GM18498 (cell line): ENCODE data around the gene DYRK1A.
"Not testable (repeated sequence)": the region's sequence is repeated elsewhere in the genome, so short reads cannot be mapped to it uniquely, and the experiment has no call there.

Experiments used
- ATAC-seq: cut with Tn5 transposase; IDR thresholded peaks from one replicate; pipeline ENCODE4 v1.9.1; 2021; ENCODE audit warnings: mild to moderate bottlenecking, moderate library complexity; ENCODE audit not compliant: unreplicated experiment

The DYRK1A gene

DNA sequence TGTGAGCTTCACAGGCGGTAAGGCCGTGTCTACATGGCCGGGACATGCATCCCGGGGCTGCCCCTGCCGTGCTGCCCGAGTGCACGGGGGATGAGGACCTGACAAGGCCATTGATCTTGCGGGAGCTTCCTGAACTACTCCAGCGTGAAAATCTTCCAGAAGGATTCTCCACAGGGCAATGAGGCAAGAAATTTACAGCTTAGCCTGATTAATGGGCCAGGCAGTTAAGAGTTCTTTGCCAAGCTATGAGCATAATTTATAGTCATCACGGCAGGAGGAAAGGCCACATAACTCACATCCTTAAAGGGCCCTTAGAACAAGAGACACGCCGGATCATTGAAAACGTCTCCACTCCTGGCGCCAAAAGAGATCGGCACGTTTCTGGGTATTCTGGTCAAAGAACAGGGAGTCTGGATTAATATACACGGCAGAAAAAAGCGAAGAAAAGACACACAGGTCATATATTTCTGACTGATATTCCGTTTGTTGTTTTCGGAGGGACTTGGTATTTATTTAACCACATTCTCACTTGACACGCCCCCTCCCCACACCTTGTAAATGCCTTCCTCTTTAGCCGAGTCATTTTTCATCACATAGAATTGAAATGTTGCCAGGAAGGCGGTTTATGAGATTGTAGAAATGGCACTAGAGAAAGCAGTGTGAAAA lies 180.5 kb downstream of the DYRK1A start:
- ATAC-seq = no peak

DNA sequence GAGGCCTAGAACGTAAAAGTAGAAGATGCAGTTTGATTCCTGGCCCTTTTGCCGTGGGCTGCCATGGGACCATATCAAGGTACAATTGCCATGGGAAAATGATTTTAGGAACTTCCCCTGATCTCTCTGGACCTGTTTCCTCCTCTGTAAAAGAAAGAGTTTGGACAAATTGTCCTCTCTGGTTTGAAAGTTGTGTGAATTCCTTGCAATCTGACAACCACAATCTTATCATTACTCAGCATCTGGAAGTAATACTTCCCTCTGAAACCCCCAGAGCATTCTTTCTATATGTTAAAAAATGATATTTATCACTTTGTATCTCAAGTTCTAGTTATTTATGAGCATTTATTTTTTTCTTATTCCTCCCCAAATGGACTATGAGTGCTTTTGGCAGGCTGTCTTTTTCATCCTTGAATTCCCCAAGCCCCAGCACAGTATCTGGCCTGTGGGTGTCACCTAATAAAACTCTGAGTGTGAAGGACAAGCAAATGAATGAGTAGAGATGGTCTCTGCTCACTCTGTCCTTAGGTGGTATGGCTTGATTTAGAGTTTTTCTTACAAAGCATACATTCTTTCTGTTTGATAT lies 181.1 kb downstream of the DYRK1A start:
- ATAC-seq = no peak

DNA sequence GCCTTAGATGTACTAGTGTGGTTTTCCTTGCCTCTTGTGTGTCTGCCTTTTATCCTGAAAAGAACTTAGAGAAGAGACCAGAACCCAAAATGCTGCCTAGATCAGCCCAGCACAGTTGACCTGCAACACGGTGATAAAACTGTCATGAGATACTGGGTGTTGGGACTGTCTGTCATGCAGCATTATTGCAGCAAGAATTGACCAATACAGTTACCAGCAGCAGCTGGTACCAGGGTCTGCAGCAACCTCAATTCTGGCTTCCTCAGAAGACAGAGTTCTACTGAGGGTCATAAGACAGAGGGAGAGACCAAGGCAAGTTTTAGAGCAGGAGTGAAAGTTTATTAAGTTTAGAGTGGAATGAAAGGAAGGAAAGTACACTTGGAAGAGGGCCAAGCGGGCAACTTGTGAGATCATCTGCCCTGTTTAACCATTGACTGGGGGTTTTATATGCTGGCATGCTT lies 182.0 kb downstream of the DYRK1A start:
- no peak for ATAC-seq

DNA sequence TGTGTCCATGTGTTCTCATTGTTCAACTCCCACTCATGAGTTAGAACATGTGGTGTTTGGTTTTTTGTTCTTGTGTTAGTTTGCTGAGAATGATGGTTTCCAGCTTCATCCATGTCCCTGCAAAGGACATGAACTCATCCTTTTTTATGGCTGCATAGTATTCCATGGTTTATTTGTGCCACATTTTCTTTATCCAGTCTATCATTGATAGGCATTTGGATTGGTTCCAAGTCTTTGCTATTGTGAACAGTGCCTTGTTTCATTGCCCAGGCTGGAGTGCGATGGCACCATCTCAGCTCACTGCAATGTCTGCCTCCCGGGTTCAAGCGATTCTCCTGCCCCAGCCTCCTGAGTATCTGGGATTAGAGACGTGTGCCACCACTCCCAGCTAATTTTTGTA lies 183.2 kb downstream of the DYRK1A start:
- not testable (repeated sequence) for ATAC-seq

DNA sequence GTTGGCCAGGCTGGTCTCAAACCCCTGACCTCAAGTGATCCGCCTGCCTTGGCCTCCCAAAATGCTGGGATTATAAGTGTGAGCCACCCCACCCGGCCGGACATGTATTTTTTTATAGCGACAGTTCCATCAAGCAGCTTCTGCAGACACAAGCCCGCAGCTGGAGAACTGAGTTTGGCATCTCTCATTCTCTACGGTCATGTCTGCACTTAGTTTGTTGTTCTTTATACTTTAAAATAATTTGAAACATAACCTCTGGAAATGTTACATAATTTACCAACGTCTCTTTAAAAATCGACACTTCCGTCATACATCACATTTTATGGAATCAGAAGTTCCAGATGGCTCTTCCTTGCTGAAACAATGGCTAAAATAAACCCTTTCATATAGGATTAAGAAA lies 183.6 kb downstream of the DYRK1A start:
- no peak for ATAC-seq

DNA sequence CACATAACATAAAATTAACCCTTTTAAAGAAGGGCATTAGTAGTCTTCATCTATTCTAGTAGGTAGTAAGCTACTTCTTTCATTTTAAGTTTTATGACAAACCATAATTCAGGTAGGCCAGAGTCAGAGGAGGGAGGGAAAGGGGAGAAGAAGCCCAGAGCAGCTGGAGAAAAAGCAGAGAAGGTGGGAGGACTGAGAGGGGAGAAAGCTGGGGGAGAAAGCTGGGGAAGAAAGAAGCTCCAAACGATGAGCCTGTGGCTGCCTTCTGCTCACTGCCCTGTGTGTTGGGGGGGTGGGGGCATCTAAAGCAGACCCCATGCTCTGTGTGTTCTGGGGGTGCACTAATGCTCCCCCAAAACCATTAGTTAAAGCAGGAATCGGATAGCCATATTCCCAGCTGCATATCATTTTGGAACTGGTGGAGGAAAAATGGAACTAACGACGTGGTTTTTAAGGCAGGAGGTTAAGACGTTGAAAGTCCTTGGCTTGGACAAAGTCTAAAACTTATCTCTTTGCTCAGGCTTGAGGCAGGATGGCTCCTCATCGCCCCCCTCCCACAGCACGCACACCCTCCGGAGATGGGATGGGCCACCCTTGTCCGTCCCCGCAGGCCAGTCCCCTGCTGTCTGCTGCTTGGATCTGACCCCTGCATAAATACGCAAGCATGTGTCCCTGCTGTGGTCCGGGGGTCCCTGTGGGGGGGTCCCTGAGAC lies 184.2 kb downstream of the DYRK1A start:
- ATAC-seq = no peak

DNA sequence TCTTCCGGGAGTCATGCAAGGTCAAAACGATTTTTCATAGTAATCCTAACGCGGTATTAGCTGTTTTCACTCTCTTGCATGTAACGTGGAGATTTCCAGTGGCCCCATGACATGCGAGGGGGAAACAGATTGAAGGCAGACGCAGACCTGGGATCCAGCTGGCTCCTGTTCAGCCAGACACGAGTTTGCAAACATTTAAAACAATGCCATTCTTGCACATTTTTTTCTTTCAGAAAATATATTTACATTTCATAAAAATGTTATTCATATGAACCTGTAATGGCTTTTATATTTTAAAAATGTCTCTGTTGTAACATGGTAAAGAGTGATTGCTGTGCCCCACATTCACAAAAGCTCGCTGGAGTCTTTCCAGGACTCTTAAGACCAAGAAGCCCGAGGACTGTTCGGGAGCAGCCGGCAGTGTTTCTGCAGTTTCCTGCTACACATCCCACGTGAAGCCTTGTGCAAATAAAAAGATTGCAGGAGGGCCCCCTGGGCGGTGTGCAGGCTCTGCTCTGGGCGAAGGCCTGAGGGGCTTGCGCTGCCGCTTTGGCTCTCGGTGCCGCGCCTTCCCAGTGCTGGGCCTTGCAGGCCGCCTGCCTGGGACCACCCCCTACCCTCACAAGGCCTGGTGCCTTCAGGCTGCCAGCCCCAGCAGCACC lies 184.9 kb downstream of the DYRK1A start:
- no peak for ATAC-seq

DNA sequence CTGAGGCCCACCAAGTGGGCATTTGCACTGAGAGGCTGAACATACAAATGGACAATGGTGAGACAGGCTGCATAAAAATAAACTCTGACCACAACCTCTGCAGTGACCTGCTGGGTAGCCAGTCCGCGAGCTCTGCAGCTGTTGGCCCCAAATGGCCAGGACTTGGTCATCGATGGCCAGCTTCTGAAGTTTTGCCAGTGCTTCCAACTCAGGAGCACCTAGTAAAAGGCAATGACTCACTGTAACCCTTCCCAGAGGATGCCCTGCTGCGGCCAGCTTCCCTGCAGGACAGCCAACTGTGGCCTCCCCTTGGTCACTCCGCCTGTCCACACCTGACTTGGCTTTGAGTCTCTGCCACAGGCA lies 185.4 kb downstream of the DYRK1A start:
- ATAC-seq = no peak

DNA sequence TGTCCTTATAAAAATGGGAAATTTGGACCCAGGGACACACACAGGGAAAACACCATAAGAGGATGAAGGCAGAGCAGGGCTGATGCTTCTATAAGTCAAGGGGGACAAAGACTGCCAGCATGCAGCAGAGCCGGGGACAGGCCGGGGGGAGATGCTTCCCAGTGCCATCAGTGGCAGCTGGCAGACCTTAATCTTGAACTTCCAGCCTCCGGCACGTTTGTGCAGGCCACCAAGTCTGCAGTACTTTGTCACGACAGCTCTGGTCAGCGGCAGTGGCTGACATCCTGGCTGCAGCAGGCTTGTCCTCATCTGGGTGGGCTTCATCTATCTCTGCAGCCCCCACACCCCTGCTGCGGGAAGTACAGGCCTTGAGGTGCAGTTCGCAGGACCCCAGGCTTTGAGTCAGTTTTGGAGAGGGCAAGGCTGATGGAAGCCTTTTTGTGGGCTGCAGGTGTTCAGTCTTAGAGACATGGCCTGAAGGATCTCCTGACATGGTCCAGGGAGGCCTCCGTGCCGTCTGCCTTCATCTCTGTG lies 186.0 kb downstream of the DYRK1A start:
- no peak for ATAC-seq

DNA sequence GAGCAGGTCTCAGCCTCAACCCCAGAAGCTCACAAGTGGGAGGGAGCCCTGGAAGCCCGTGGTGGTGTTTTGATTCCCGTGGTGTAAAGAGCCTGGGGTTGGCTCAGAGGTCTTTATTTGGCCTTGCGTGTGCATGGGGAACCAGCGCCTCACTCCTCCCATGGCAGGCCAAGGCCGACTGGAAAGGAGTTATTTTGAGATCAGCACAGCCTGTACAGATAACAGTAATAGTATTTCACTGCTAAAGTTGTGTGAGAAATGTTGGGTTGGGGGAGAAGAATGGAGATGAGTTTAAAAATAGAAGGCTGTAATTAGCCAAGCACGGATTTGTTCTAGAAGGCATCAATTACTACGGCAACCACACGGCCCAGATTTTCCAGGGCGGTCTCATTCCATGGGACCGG lies 186.5 kb downstream of the DYRK1A start:
- no peak for ATAC-seq

DNA sequence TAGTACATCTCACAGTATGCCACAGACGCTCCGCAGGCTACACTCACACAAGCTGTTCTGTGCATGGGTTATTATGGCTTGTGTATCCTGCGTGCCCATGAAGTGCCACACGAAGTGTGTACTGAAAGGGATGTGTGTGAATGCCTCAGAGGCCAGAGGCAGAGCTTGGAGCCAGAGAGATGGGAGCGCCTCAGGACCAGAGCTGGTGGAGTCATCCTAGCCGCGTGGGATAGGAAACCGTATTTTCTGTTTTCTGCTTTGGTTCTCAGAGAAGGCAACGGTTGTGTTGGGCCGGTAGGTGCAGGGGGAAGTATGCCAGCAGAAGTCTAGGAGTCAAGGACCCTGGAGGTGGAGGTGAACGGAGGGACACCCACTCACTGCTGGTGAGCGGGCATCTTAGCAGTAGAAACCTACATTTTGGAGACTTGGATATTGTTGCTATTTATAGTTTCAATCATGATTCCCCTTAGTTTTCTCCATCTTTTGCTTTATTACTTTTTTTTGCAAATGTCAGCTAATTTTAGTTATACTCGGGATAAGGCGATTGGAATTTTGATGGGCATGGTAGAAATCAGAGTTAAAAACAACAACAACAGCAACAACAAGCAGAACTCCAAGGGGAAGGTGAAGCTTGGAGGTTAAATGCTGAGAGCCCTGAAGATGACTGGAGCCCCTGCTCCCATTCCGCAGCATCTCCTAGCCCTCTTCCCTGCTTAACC lies 188.2 kb downstream of the DYRK1A start:
- ATAC-seq = no peak

DNA sequence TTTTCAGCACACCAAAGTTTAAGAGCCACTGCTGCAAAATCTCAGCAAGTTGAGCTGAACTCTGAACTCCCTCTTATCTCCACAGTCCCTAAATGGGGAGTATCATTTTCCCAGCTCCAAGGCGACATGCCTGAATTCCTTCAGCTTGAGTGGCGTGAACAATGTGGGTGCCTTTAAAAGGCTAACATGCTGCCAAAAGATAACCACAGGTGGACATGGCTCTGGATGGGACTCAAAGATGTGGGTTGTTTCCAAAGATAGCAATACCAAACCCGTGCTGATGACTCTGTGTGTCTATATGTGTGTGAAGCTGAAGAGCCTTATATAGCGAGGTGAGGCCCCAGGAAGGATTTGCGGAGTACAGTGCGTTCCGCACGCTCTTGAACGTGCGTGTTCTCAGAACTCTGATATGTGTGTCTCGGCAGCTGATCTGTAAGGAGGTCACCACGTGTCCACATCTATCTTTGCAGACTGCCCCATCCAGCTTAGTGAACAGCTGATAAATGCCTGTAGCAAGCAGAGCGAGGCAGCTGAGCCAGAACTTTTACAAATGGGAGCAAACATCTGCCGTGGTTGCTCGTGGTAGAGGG lies 189.2 kb downstream of the DYRK1A start:
- no peak for ATAC-seq

DNA sequence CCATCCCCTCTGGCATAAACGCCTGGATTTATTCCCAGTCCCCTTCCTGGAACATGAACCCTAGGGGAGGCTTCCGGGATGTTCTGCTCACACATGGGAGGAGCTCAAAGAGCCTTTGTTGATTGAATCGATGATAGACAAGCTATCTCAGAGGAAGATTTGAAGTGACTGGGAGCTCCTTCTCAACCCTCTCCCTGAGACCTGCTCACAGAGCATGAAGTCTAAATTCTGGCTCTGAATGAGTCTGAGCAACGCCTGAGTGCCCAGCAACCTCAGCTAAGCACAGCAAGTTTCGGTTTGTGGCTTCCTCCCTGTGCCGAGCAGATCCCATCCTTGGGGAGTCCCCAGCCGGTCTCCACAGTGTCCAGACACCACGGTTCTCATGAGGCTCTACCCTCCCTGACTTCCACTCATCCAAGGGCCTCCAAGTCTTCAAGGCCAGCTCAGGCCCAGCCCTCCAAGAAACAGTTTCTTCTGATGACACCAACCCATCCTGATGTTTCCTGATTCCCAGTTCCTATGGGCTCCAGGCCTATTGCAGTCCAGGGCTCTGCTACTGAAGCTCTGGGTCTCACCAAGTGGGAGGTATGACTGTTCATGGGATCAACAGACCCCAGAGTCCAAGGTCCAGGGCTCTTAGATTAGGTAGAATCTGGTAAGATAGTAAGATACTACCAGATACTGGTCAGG lies 190.8 kb downstream of the DYRK1A start:
- ATAC-seq = peak; percentile 95

DNA sequence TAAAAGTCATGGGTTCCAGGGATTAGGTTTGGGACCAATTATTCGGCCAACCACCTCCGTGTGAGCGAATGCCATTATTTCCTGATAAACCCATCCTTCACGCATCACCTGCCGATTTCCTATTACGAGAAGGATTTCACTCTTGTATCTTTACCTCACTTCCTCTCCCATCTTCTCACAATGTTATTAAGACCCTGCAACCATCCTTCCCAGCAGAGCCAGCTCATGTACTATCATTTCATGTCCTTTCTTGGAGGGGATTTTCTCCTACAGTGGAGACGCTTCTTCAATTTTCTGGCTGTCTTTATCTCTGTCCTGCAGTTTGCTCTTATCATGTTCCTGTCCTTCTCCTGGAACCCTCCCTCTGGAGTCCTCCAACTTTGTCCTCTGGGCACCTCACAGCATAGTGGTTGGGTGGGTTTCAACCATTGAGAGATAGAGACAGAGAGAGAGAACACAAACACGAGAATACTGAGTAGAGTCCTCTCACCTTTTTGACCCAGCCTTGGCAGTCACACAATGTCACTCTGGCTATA lies 192.2 kb downstream of the DYRK1A start:
- no peak for ATAC-seq

DNA sequence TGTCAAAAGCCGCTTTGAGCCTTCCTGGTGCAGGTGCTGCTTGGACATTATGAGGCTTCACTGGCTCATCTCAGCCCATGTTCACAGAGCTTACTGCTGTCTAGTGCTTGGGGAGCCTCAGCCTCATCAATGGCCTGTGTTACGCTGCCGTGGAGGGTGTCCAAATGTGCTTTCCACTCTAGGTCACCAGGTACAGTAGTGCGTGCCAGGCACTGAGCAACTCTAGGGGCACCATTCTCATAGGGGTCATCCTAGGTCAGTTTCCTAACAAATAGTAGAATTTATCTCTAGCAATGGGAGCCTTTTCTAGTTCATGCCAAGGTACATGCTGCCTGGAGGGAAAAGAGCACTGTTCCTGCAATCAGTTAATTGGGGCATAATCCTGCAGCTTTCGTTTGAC lies 193.8 kb downstream of the DYRK1A start:
- ATAC-seq = no peak

DNA sequence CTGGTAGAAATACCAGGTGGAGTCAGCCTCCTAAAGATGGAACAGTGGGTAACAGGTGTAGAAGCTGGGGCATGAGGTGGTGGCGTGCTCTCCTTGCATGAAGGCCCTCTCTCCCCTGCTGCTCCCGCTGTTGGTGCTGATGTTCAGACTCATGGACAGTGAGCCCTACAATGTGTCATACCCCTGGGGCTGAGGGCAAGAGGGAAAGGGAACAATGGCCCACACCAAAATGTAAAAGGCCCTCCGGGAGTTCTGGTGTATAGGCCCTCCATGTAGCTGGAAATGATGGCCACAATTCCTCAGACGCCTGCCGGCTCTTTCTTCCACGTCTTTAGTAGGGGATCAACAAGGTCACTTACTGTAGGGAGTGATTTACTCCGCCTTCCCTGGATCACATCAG lies 194.9 kb downstream of the DYRK1A start:
- no peak for ATAC-seq

DNA sequence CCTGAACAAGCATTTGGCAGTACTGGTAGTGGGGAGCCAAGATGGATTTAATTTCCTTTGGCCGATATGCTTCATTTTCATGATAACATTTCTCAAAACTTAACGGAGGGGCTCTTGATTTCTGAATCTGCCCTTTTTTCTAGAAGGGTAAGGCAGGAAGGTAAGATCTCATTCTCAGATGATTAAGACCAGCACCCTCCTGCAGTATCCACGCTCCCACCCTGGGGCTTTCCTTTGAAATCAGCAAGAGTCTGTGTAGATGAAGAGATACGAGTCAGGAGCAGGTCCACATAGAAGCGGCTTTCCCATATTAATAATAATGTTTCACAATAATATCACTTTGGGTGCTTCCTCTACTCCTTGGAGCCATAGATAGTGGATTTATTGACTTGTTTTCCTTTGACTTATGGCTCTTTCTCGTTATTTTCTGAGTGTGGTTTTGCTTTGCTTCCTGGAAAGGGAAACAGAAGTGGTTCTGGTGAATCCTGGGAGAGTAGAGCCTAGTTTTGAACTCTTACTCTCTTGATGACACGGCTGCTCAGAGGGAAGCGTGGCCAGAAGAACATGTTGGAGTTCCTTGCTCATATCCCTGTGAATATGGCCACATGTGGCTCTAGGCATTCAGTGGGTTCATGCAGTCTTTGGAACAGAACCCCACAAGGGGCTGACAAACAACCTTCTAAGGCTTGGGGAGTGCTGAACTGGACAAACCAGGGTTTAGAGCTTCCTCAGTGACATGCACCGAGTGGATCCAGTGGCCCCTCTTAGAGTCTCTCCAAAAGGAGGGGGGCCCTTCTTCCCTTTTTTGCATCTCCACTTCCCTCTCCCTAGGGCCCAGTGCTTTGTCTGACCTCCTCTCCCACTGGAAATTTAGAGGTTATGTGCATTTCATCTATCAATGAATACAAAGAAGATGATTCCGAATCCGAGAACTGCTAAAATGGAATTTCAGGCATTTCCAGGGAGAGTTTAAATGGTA lies 195.7 kb downstream of the DYRK1A start:
- ATAC-seq = no peak

DNA sequence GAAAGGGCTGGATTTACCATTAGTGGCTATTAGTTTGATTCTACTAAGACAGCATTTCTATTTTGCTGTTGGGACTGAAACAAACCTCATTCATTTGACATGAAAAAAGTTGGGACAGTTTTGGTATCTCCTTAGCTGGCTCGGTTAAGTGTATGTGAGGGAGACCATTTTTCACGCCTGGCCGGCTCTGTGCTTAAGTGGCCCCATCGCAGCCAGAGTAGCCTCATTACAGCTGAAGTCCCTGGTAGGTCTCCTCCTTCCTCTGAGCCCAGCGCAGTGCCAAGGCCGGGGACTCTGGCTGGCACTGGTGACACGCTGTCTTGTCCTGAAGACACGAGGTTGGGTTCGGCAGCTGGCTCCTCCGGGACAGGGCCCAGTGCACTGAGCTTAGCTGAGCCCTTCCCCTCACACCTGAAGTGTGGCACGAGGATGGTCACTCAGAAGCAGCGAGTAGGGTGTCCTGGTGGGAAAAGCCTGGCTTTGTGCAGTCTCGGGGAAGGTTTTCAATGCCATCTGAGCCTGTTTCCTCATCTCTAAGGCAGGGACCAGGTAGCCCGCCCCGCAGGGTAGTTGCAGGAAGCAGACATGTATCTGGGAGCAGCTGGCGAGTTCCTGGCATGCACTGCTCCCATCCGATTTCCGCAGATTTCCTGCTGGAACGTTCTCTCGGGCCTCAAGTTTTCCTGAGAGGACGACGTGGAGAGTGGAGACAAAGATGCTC lies 196.5 kb downstream of the DYRK1A start:
- peak; percentile 20 for ATAC-seq
